Measurements from ENCODE around the gene SH3RF3. TPM values are rescaled to one million over a fixed set of nuclear protein-coding genes. Genes with fewer than 3 reads are reported as not detected.

SH3RF3 gene
- total RNA-seq, 2 experiments from 2014 or later, result 1.4 TPM

- ChIA-PET POLR2A (no interaction called here), CTCF (no interaction called here)
- Mint-ChIP-seq H3K36me3 (ENCODE audit: low read depth) (no peaks in the 10 kb centered on the region), H3K4me1 (peaks cover 28% of the 10 kb centered on the region), H3K9me3 (ENCODE audit: low read depth) (no peaks in the 10 kb centered on the region), H3K27ac (no peak overlapping the region), H3K4me3 (no peak overlapping the region), H3K27me3 (peaks cover 2% of the 10 kb centered on the region)
- DNase-seq (no peak), ATAC-seq (no peak)
- intact Hi-C loops (cut with DNase I, micrococcal nuclease), result no loop called here
Measured at GRCh38 chr2:109342930-109343329, 213.9 kb downstream of the SH3RF3 start.

DNA sequence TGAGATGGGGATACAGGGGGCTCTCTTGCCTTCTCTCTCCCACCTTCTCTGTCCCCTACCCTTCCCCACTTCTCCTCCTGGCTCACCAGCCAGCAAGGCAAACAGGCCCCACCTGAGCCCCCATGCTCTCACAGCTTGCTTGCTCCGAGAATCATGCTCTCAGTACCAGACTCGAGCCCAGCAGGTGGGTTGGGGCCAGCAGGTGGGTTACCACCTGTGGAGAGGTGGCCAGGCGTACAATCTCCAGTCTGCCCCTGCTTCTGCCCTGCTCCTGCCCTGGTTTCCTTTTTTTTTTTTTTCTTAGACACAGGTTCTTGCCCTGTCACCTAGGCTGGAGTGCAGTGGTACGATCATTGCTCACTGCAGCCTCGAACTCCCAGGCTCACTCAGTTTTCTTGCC lies 214.5 kb downstream of the SH3RF3 start:
- Mint-ChIP-seq H3K27me3 (no peaks in the 10 kb centered on the region), H3K36me3 (ENCODE audit: low read depth) (no peaks in the 10 kb centered on the region), H3K9me3 (ENCODE audit: low read depth) (no peaks in the 10 kb centered on the region), H3K27ac (no peak overlapping the region), H3K4me1 (peaks cover 34% of the 10 kb centered on the region), H3K4me3 (no peak overlapping the region)
- intact Hi-C loops (cut with DNase I, micrococcal nuclease), result no loop called here
- no peak for ATAC-seq
- ChIA-PET POLR2A (no interaction called here), CTCF (no interaction called here)
- DNase-seq, result no peak

DNA sequence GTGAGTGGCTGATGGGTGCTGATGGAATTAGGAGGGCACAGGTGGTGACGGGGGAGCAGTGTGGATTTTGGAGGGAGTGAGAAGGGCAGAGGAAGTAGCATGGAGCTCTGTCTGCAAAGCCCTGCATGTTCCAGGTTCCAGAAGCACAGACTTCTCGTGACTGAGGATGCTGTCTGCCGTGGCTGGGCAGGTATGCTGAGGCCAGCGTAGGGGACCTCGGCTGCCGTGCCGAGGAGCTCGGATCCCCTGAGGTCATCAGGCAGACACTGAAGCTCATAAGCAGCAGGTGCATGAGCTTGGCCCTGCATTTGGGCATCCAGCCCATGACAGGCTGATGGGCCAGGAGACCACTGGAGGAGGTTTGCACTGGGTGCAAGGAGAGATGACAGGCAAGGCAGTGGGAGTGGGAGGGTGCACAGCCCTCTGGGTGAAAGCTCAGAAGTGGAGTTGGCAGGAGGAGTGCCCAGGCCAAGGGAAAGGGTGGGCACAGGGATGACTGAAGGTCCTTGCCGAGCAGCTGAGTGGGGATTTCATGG lies 215.3 kb downstream of the SH3RF3 start:
- H3K36me3 Mint-ChIP-seq (ENCODE audit: low read depth), result no peaks in the 10 kb centered on the region
- ChIA-PET CTCF (interaction anchor here (1.2 kb wide), 1 partner anchor 477 kb away, joined by 3 read pairs; no protein-coding TSS in a partner anchor), POLR2A (no interaction called here)
- no peak overlapping the region for H3K4me3 Mint-ChIP-seq
- DNase-seq (no peak), ATAC-seq (no peak)
- peaks cover 42% of the 10 kb centered on the region for H3K4me1 Mint-ChIP-seq
- no peak overlapping the region for H3K27ac Mint-ChIP-seq
- H3K9me3 Mint-ChIP-seq (ENCODE audit: low read depth), result no peaks in the 10 kb centered on the region
- intact Hi-C loops (cut with DNase I, micrococcal nuclease), result no loop called here
- no peaks in the 10 kb centered on the region for H3K27me3 Mint-ChIP-seq

DNA sequence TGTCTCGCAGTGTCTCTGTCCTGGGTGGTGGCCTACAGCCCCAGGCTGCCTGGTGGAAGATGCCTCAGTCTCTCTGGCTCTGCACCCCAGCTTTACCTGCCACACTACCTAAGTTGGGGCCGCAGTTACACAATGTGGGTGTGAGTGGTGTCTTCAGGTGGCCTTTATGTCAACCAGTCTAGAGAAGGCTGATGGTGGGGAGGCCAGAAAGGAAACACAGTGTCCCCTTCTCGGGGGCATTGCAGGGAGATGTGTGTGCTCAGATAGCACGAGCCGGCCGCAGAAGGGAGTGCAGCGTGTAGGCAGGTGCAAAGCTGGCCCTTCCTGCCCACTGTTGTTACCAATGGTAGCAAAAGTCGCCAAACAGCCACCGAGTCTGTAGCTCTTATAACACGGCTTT lies 216.1 kb downstream of the SH3RF3 start:
- ChIA-PET CTCF (interaction anchor here (1.2 kb wide), 1 partner anchor 477 kb away, joined by 3 read pairs; no protein-coding TSS in a partner anchor), POLR2A (no interaction called here)
- Mint-ChIP-seq H3K4me3 (no peak overlapping the region), H3K9me3 (ENCODE audit: low read depth) (no peaks in the 10 kb centered on the region), H3K4me1 (peaks cover 50% of the 10 kb centered on the region), H3K27me3 (no peaks in the 10 kb centered on the region), H3K36me3 (ENCODE audit: low read depth) (no peaks in the 10 kb centered on the region), H3K27ac (no peak overlapping the region)
- no peak for ATAC-seq
- intact Hi-C loops (cut with DNase I, micrococcal nuclease), result loop anchor here (5.0 kb wide), 1 partner anchor 218 kb away; the partner anchor contains the start of gene SH3RF3 (in 2 of the 2)
- no peak for DNase-seq

DNA sequence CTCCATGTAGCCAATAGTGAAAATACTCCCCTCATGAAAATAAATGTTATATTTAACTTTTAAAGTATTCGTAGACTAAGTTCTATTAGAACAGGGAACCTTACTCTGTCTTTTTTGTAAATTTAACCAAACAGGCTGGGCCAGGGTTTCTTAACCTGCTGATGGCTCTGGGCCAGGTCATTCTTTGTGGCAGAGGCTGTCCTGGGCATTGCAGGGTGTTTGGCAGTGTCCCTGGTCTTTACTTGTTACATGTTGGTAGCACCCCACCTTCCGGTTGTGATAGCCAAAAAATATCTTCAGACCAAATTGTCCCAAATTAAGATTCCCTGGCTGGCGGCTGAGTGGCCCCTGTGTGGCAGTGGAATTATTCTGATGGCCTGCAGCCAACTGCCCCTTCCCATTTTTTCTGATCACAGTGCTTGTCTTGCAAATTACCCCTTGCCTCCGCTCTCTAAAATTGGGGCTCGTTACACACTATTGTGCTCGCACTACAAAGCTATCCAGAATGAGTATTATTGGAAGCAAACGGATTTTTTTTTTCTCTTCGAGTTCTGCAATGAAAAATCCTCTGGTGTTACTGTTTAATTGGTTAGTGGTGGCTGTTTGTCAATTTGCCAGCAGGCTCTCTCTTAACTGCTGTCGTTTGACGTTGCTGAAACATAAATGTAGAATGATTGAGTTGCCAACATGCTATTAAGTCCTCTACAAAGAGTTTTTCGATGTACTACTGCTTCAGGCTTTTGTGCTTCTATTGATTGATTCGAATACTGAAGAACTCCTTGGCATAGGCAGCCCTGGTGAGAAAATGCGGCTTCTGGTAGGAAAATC lies 216.9 kb downstream of the SH3RF3 start:
- H3K4me3 Mint-ChIP-seq, result no peak overlapping the region
- POLR2A ChIA-PET, result no interaction called here
- CTCF ChIA-PET, result interaction anchor here (0.8 kb wide), 1 partner anchor 132 kb away, joined by 3 read pairs; no protein-coding TSS in a partner anchor
- peaks cover 54% of the 10 kb centered on the region for H3K4me1 Mint-ChIP-seq
- ATAC-seq (no peak), DNase-seq (no peak)
- no peaks in the 10 kb centered on the region for H3K27me3 Mint-ChIP-seq
- H3K9me3 Mint-ChIP-seq (ENCODE audit: low read depth), result no peaks in the 10 kb centered on the region
- H3K36me3 Mint-ChIP-seq (ENCODE audit: low read depth), result no peaks in the 10 kb centered on the region
- no peak overlapping the region for H3K27ac Mint-ChIP-seq
- intact Hi-C loops (cut with DNase I, micrococcal nuclease), result loop anchor here (5.0 kb wide), 1 partner anchor 219 kb away; the partner anchor contains the start of gene SH3RF3 (in 2 of the 2)

DNA sequence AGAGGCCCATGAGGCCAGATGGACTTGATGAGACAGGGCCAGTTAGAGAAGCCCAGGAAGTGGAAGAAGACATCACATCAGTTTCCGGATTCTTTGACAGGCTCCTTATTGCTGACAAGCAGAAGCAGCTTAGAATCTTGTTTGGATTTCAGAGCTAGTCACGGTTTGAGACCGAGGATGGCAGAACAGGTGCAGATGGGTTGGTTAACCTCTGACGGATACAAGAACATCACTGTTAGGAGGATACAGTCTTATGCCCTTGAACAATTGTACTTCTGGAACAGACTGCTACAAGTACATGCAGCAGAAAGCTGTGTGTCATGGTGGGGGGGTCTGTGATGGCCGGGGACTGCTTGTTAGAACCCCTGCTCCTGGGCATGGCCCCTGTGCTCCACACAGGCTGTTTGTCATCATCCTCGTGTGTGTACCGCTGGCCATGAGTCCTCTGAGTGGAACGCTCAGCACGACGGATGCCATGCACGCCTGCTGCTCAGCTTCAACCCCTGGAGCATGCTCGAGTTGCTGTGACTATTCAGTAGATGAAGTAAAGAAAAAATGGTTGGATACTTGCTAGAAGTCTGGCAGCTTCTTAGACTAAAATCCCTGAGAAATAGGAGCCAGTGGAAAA lies 217.7 kb downstream of the SH3RF3 start:
- intact Hi-C loops (cut with DNase I, micrococcal nuclease), result loop anchor here (5.0 kb wide), 1 partner anchor 219 kb away; the partner anchor contains the start of gene SH3RF3 (in 2 of the 2)
- Mint-ChIP-seq H3K4me1 (peaks cover 52% of the 10 kb centered on the region), H3K9me3 (ENCODE audit: low read depth) (no peaks in the 10 kb centered on the region), H3K4me3 (no peak overlapping the region), H3K27ac (no peak overlapping the region), H3K27me3 (no peaks in the 10 kb centered on the region), H3K36me3 (ENCODE audit: low read depth) (no peaks in the 10 kb centered on the region)
- ChIA-PET POLR2A (no interaction called here), CTCF (interaction anchor here (0.8 kb wide), 1 partner anchor 131 kb away, joined by 3 read pairs; no protein-coding TSS in a partner anchor)
- ATAC-seq (no peak), DNase-seq (no peak)

DNA sequence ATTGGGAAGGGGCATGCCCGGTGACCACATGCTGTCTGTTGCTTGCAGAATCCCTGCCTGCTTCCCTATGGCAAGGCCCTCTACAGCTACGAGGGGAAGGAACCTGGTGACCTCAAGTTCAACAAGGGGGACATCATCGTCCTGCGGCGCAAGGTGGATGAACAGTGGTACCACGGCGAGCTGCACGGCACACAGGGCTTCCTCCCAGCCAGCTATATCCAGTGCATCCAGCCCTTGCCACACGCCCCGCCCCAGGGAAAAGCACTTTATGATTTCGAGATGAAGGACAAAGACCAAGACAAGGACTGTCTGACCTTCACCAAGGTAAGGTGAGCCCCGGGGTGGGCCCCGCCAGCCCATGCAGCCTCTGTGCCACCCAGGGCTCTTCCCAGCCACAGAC lies 218.6 kb downstream of the SH3RF3 start:
- H3K36me3 Mint-ChIP-seq (ENCODE audit: low read depth), result no peaks in the 10 kb centered on the region
- no peak overlapping the region for H3K27ac Mint-ChIP-seq
- ATAC-seq (no peak), DNase-seq (no peak)
- intact Hi-C loops (cut with DNase I, micrococcal nuclease), result loop anchor here (5.0 kb wide), 1 partner anchor 220 kb away; the partner anchor contains the start of gene SH3RF3 (in 2 of the 2)
- no peak overlapping the region for H3K4me3 Mint-ChIP-seq
- H3K27me3 Mint-ChIP-seq, result no peaks in the 10 kb centered on the region
- POLR2A ChIA-PET, result no interaction called here
- peaks cover 48% of the 10 kb centered on the region for H3K4me1 Mint-ChIP-seq
- CTCF ChIA-PET, result no interaction called here
- no peaks in the 10 kb centered on the region for H3K9me3 Mint-ChIP-seq (ENCODE audit: low read depth)

- DNase-seq (no peak), ATAC-seq (no peak)
- no peaks in the 10 kb centered on the region for H3K36me3 Mint-ChIP-seq (ENCODE audit: low read depth)
- no peak overlapping the region for H3K4me3 Mint-ChIP-seq
- intact Hi-C loops (cut with DNase I, micrococcal nuclease), result loop anchor here (5.0 kb wide), 1 partner anchor 221 kb away; the partner anchor contains the start of gene SH3RF3 (in 2 of the 2)
- no peak overlapping the region for H3K27ac Mint-ChIP-seq
- no peaks in the 10 kb centered on the region for H3K27me3 Mint-ChIP-seq
- POLR2A ChIA-PET, result no interaction called here
- CTCF ChIA-PET, result interaction anchor here (1.1 kb wide), 1 partner anchor 9 kb away, joined by 3 read pairs; no protein-coding TSS in a partner anchor
- H3K4me1 Mint-ChIP-seq, result peaks cover 48% of the 10 kb centered on the region
- H3K9me3 Mint-ChIP-seq (ENCODE audit: low read depth), result no peaks in the 10 kb centered on the region
Measured at GRCh38 chr2:109348190-109348589, 219.2 kb downstream of the SH3RF3 start.

- DNase-seq, result peak; percentile 61
- Mint-ChIP-seq H3K9me3 (ENCODE audit: low read depth) (no peaks in the 10 kb centered on the region), H3K27ac (peak overlapping the region; percentile 74), H3K4me3 (peak overlapping the region; percentile 4), H3K4me1 (peaks cover 48% of the 10 kb centered on the region), H3K27me3 (no peaks in the 10 kb centered on the region), H3K36me3 (ENCODE audit: low read depth) (no peaks in the 10 kb centered on the region)
- peak; percentile 89 for ATAC-seq
- POLR2A ChIA-PET, result no interaction called here
- CTCF ChIA-PET, result interaction anchor here (0.8 to 1.1 kb wide), 2 partner anchors 10 to 217 kb away, joined by 3 read pairs; no protein-coding TSS in a partner anchor
- intact Hi-C loops (cut with DNase I, micrococcal nuclease), result loop anchor here (5.0 kb wide), 1 partner anchor 222 kb away; the partner anchor contains the start of gene SH3RF3 (in 2 of the 2)
Measured at GRCh38 chr2:109348671-109349502, 219.9 kb downstream of the SH3RF3 start.

GRCh38 chr2:109349503-109350465 lies 220.8 kb downstream of the SH3RF3 start:
- Mint-ChIP-seq H3K4me1 (peaks cover 46% of the 10 kb centered on the region), H3K9me3 (ENCODE audit: low read depth) (no peaks in the 10 kb centered on the region), H3K36me3 (ENCODE audit: low read depth) (no peaks in the 10 kb centered on the region), H3K27ac (no peak overlapping the region), H3K27me3 (no peaks in the 10 kb centered on the region), H3K4me3 (no peak overlapping the region)
- ChIA-PET CTCF (interaction anchor here (0.8 kb wide), 1 partner anchor 218 kb away, joined by 3 read pairs; no protein-coding TSS in a partner anchor), POLR2A (no interaction called here)
- intact Hi-C loops (cut with DNase I, micrococcal nuclease), result loop anchor here (5.0 kb wide), 1 partner anchor 222 kb away; the partner anchor contains the start of gene SH3RF3 (in 2 of the 2)
- DNase-seq (peak; percentile 27), ATAC-seq (no peak)

Measured in activated CD4-positive, alpha-beta T cell treated with anti-CD3 and anti-CD28 coated beads for 36 hours (primary cell).